Loucy (cell line): Measurements from ENCODE around the gene PREPL.
A peak's percentile ranks its signal among the peaks of the same experiment; 100 is the strongest.

Experiments
- CTCF ChIP-seq: fragments of 200-600 bp; sonication (generic); conservative IDR thresholded peaks from 2 replicates; pipeline ENCODE4 v1.5.1; 2014; ENCODE audit warnings: mild to moderate bottlenecking, antibody characterized with exemption, low read length
- EZH2phosphoT487 ChIP-seq: fragments of 200-600 bp; IDR thresholded peaks from 2 replicates; pipeline ENCODE4 v1.6.1; 2018; ENCODE audit warnings: antibody characterized with exemption, mild to moderate bottlenecking, moderate library complexity, borderline replicate concordance

GRCh38 chr2:44342854-44343253, 18.4 kb downstream of the PREPL start:
- peak; percentile 74 for TF ChIP-seq CTCF
- no peak for TF ChIP-seq EZH2phosphoT487
